Measurements from ENCODE around the gene METTL24. TPM values are rescaled to one million over a fixed set of nuclear protein-coding genes. Genes with fewer than 3 reads are reported as not detected.

The METTL24 gene
- polyA plus RNA-seq, 3 donors from 2014 or later: 0.81 to 2.8 TPM; not detected in 1

- no peak for DNase-seq
- Mint-ChIP-seq H3K36me3 (peaks cover 3 to 10% (median 7%) of the 10 kb centered on the region in 3 donors), H3K27me3 (ENCODE audit: low read depth in 3 of 3) (no peaks in the 10 kb centered on the region), H3K27ac (no peak overlapping the region), H3K4me1 (peaks cover 8 to 54% of the 10 kb centered on the region in 2 donors), H3K4me3 (no peak overlapping the region), H3K9me3 (no peaks in the 10 kb centered on the region)
These were observed 161.3 kb downstream of the METTL24 start for GRCh38 chr6:110196874-110197273.

- no peaks in the 10 kb centered on the region for H3K9me3 Mint-ChIP-seq
- peaks cover 8 to 41% of the 10 kb centered on the region in 2 donors for H3K4me1 Mint-ChIP-seq
- H3K4me3 Mint-ChIP-seq: no peak overlapping the region
- DNase-seq: no peak
- H3K27me3 Mint-ChIP-seq (ENCODE audit: low read depth in 3 of 3): no peaks in the 10 kb centered on the region
- H3K36me3 Mint-ChIP-seq: peaks cover 3 to 10% (median 7%) of the 10 kb centered on the region in 3 donors
- no peak overlapping the region for H3K27ac Mint-ChIP-seq
These were observed 162.5 kb downstream of the METTL24 start for GRCh38 chr6:110195639-110196038.

Other genes with a start within 250 kb of the METTL24 start
- gene WASF1, start 178.7 kb downstream of the METTL24 start, polyA plus RNA-seq: under 1 TPM in 2 of 3 donors, not detected in 1; 0.34 to 0.52 TPM
- 10 to 100 TPM; 22.4 to 34.6 (median 23.7) TPM for gene CDC40, start 177.9 kb downstream of the METTL24 start, polyA plus RNA-seq
- under 1 TPM in 1 of 3 donors, not detected in 2; 0.10 TPM for gene DDO, start 57.2 kb upstream of the METTL24 start, polyA plus RNA-seq
- not detected for gene SLC22A16, start 118.3 kb upstream of the METTL24 start, polyA plus RNA-seq